ENCODE data around the gene GSDME. TPM values are rescaled to one million over a fixed set of nuclear protein-coding genes. Genes with fewer than 3 reads are reported as not detected.

GSDME gene
- total and polyA plus RNA-seq, 4 donors: 3.2 to 4.0 (median 3.7) TPM

- no peak for TF ChIP-seq REST (IDR thresholded peaks at IDR 0.05)
These were observed 54.5 kb downstream of the GSDME start (continued) for GRCh38 chr7:24702755-24703154.

- DNase-seq (ENCODE audit: low spot score): no peak
These were observed 55.7 kb downstream of the GSDME start for GRCh38 chr7:24701261-24702235.

More at GRCh38 chr7:24701261-24702235, 55.7 kb downstream of the GSDME start:
- H3K27ac ChIP-seq (ENCODE audit: low read depth in 1 of 2, low read length in 2 of 2): no peak overlapping the region
- no peak overlapping the region for H3K4me3 ChIP-seq (ENCODE audit: low read depth in 1 of 3, low read length in 3 of 3)
- H3K4me1 ChIP-seq (ENCODE audit: control insufficient read depth in 4 of 4, insufficient read depth in 4 of 4, low read length in 3 of 4): no peaks in the 10 kb centered on the region
- H3K27me3 ChIP-seq (ENCODE audit: control insufficient read depth in 4 of 4, insufficient read depth in 4 of 4, low read length in 3 of 4): no peaks in the 10 kb centered on the region
- no peaks in the 10 kb centered on the region for H3K36me3 ChIP-seq (ENCODE audit: control insufficient read depth in 4 of 4, insufficient read depth in 3 of 4, low read depth in 1 of 4, low read length in 3 of 4)
- TF ChIP-seq ATF3 (IDR thresholded peaks at IDR 0.05) (no peak), GABPA (IDR thresholded peaks at IDR 0.05 in 1 of 2, conservative IDR thresholded peaks at IDR 0.05 in 1 of 2) (no peak), HNF4G (IDR thresholded peaks at IDR 0.05) (no peak), FOXA1 (IDR thresholded peaks at IDR 0.05) (no peak), ZBTB33 (IDR thresholded peaks at IDR 0.05) (no peak), YY1 (IDR thresholded peaks at IDR 0.05) (no peak), EGR1 (IDR thresholded peaks at IDR 0.05; ENCODE audit: low read depth in 2 of 2) (no peak), RXRA (IDR thresholded peaks at IDR 0.05) (no peak), FOXA2 (IDR thresholded peaks at IDR 0.05) (no peak), TAF1 (conservative IDR thresholded peaks at IDR 0.05) (no peak), CTCF (IDR thresholded peaks at IDR 0.05; ENCODE audit: low read depth, low read length, missing input control) (no peak), JUND (IDR thresholded peaks at IDR 0.05) (no peak), REST (IDR thresholded peaks at IDR 0.05) (no peak)
- 82% methylated on average over 4 of the region's 4 CpGs for WGBS
- H3K9me3 ChIP-seq (ENCODE audit: control insufficient read depth in 4 of 4, low read length in 3 of 4): no peaks in the 10 kb centered on the region
- H3K9ac ChIP-seq (ENCODE audit: low read depth in 1 of 2, low read length in 2 of 2): no peak overlapping the region

Measured in liver (tissue), 9 donors.